HG03342 (cell line): ENCODE measurements around the gene ETFB.

Experiments
- ATAC-seq: cut with Tn5 transposase; IDR thresholded peaks from one replicate; pipeline ENCODE4 v1.9.1; 2021; ENCODE audit warnings: mild to moderate bottlenecking, moderate library complexity; ENCODE audit not compliant: unreplicated experiment

The ETFB gene

DNA sequence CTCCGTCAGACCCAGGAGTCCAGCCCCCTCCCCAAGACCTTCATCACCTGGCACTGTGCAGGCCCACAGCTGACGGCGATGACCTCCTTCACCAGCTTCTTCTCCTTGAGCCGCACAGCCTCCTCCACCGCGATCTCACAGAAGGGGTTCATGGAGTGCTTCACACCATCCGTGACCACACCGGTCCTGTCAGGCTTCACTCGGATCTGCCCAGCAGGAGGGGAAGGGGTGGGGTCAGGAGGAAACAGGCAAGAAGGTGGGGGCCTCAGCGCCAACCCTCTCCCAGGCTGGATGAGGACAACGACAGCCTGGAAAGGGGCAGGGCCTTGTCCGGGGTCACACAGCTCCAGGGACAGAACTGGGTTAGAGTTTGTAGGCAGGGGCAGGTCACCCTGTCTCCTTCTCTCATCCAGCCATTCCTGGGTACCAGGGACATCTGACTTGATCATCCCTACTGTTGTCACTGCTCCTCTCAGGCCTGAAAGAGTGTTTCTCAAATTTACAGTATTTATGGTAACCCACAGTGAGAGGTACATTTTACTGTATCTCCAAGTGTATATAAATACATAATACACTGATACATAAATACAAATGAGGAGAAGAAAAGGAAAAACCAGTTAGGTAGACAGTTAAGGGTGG is 12.0 kb downstream of the ETFB start:
- ATAC-seq, result no peak

GRCh38 chr19:51352783-51353360 is 13.3 kb downstream of the ETFB start:
- no peak for ATAC-seq

DNA sequence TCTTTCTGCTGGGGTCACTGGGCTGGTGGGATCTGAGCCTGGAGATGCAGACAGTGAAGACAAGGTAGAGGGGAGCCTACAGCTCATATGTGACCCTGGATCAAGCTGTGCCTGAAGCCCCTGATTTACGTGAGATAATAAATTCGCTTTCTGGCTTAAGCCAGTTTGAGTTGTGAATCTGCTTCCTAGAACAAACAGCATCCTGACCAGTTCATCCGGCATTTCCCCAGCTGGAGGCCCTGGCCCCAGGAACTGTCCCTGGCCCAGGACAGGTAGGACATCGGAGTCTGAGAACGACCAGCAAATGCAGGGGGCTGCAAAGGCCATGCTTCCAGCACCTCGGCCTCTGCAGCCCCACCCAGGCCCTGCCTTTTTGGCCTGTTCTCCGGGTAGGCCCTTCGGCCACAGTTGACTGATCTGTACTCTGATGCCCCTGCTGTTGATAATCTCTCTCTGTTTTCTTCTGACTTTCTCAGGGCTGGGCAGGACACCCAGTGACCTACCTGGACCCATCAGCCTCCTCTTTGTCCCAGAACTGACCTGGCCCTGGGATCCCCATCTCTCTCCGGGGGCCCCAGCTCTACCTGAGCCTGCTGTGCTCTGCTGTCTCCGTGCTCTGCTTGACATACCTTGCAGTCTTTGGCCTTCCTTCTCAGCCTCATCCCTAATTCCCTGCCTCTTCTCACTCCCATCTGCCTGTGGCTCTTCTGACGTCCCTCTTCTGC is 14.8 kb downstream of the ETFB start:
- no peak for ATAC-seq

GRCh38 chr19:51347209-51347928 is 18.8 kb downstream of the ETFB start:
- ATAC-seq, result no peak

- ATAC-seq, result no peak
Measured at GRCh38 chr19:51346742-51347141, 19.4 kb downstream of the ETFB start.

GRCh38 chr19:51345076-51345620 is 21.0 kb downstream of the ETFB start:
- ATAC-seq, result no peak

DNA sequence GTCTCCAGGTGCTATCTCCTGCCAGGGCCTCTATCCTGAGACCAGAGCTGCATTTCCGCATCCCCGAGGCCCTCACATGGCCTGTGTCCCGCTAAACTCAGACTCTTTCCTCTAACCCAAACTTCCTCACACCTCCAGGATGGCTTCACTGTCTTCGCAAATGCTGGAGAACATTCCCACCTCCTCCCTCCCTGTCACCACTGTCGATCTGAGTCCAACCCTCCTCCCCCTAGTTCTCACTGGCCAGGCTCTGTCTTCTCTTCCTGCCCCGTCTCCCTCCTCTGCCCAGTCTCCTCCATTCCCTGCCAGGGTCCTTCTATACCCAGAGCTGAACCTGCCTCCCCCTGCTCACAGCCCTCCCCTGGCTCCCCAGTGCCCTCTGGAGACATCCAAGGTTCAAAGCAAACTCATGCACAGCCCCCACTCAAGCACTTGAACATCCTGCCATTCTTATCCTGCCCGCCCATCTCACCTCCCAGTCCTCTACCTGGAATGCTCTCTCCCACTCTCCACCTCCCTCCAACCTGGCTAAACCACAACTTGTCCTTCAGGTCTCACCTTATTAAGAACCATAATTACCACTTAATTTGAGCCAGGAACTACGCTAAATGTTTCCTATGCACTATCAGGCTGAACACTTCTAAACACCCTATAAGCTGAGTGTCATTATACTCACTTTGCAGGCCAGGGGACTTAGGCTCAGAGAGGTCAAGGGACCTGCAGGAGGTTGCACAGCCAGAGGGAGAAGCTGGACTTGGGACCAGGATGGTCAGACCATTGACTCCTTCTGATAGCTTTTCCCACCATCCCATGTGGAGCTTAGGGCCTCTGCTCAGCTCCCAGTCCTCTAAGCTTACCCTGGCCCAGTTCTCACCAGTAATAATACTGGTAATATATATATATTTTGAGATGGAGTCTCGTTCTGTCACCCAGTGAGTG is 23.3 kb downstream of the ETFB start:
- ATAC-seq, result no peak

GRCh38 chr19:51341976-51342580 is 24.1 kb downstream of the ETFB start, which contains the start of gene VSIG10L:
Gene VSIG10L (minus strand): TSS chr19:51342139. CDS start chr19:51342124, 15 bp downstream.
- no peak for ATAC-seq

- ATAC-seq, result no peak
Measured at GRCh38 chr19:51341066-51341465, 25.1 kb downstream of the ETFB start.

DNA sequence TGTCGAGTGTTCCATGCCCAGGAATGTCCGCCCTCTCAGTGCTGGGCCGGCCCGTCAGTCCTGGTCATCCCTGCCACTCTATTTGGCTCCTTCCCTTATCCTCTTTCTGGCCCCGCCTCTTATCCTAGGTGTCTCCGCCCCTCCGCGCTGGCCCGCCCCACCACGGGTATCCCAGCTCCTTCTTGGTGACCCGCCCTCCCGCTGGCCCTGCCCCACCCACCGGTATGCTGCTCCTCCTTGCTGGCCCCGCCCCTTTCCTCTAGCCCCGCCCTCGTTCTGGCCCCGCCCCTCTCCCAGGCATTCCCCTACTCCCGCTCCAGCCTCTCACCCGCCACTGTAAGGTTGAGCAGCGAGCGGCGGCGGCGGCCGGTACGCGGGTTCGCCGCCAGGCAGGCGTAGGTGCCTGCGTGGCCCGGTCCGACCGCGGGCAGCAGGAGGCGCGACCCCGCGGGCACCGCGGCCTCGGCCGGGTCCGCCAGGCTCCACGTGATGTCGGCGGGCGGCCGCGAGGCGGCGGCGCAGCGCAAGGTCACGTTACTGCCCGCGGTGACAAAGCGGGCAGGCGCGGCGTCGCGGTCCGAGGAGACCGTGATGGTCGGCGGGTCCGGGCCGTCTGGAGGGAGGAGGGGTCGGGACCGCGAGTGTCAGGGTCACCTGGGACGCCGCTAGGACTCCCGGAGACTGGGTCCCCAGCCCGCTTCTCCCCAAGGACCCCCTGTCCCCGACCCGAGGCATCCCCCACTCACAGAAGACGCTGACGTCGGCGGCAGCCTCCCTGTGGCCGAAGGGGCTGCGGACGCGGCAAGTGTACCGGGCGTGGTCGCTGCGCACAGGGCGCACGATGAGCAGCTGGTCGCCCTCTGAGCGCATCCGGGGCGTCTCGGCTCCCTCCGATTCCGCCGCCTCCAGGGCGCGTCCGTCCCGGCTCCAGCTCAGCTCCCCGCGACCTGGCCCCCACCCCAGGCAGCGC is 26.2 kb downstream of the ETFB start:
- ATAC-seq, result peak; percentile 48

DNA sequence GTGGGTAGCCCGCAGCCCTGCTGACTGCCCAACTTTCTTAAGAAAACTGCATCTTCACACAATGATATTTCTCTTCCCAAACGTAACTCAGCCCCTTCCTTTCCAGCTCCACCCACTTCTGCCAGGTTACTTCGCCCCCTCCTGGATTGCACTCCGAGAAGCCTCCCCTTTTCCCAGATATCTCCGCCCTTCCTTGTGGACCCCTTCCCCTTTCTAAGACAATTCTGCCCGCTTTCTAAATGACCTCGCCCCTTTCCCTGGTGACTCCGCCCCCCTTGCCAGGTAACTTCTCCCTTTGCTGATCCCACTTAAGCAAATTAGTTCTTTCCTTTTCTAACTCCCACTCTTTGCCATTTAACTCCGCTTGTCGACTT is 26.9 kb downstream of the ETFB start:
- no peak for ATAC-seq

DNA sequence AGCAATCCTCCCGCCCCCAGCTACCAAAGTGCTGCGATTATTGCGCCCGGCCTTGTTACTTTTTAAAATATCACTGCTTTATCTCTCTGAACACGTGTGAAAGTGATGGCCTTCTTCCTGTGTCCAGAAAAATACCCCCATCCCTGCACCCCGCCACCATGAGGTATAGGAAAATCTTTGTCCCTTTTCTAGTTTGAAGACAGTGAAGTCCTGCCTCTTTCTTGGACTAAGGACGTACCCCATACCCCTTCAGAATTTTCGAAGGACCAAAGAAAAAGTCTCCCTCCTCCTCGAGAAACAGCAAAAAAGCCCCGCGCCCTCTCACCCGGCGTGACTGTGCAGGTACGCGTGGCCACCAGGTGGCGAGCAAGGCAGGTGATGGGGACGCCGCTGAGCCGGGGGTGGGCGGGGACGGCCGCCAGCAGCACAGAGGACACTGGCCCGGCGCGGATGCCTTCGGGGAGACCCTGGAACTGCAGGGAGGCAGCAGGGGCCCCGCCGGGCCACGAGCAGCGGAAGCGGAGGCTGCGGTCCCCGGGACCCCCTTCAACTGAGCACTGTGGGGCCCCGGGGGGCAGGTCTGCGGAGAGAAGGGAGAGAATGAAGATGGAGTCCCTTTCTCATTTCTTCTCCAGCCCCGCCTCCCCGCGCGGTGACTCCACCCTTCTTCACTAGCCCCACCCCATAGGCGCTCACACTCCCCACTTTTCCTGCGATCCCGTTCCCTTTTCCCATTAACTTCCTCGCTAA is 27.4 kb downstream of the ETFB start:
- ATAC-seq, result peak; percentile 55

GRCh38 chr19:51337861-51338562 is 28.2 kb downstream of the ETFB start:
- ATAC-seq, result no peak

DNA sequence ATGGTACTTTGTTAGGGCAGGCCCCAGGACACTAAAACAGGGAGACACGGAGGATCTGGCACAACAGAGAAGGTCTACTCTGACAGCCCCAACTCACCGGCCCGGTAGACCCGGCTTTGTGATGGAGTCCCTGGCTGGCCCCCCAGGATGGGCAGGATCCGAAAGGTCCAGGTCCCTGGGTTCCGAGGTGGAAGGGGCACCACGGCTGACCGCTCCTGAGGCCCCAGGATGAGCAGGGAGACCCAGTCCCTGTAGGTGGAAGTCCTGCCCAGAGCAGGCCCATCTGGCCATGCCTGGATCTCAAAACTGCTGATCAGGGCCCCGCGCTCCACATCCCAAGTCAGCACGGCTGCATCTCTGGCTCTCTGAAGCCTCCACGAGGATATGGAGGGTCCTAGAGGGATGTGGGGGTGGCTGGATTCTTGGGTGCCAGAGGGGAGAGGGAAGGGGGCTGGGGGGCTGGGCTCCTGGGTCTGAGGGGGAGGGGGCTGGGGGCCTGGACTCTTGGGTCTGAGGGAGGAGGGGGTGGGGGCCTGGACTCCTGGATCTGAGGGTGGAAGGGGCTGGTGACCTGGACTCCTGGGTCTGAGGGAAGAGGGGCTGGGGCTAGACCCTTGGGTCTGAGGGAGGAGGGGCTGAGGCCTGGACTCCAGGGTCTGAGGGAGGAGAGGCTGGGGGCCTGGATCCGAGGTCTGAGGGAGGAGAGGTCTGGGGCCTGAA is 28.9 kb downstream of the ETFB start:
- ATAC-seq, result no peak

DNA sequence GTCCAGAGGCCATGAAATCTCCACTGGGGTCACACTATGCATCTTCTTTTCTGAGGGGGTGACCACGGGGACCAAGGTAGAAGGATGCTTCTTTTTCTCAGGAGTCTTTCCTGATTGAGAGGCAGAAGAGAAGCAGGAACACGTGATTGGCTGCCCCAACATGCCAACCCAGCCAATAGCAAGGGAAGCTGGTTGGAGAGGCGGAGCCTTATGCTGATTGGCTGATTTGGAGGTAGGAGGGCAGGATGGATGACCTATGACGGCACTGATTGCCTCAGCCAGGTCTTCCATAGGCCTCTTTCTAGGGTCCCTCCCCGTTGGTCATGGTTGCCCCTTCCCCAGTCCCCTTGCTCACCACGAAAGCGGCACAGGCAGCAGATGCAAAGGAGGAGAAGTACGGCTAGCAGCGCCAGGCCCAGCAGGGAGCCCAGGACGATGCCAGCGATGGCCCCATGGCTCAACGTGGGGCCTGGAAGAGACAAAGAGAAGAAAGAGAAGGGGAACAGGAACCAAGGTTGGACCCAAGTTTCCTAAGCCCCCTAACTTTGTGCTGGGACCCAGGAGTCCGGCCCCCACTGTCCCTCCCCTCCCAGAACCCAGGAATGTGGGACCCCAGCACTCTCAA is 32.2 kb downstream of the ETFB start:
- no peak for ATAC-seq

DNA sequence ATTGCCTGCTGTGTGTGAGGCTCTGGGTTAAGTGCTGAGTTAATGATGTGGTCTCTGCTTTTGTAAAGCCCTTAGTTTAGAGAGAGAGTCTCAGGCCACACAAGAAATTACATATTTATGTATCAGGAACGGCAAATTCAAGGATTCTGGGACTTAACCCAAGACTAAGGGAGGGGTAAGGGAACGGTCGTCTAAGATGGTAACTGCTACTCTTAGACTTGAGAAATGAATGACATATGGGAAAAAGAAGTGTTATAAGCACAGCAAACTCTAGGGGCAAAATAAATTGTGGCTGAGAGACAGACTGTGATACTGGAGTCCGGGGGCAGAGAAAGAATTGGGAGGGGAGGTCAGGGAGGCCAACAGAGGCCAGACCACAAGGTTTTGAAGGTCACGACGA is 34.5 kb downstream of the ETFB start:
- no peak for ATAC-seq
